Kidney (tissue), 14 donors: ENCODE measurements around the gene MAP3K5. TPM values are rescaled to one million over a fixed set of nuclear protein-coding genes. Genes with fewer than 3 reads are reported as not detected.
A peak's percentile ranks its signal among the peaks of the same experiment; 100 is the strongest.

Experiments
- DNase-seq, 5 donors: peaks; one replicate each; pipeline ENCODE4 v3.0.0-alpha.2; 2013 to 2020
- FAIRE-seq: peaks from 2 replicates; lab custom pipeline; 2012; peaks lifted over from hg19 to GRCh38; lab: Jason Lieb, UNC
- H3K27ac ChIP-seq, 2 donors: one replicate each; pipeline ENCODE4 v1.7.0; 2013; ENCODE audit warnings: low read depth in 2 of 2, low read length in 2 of 2, inconsistent platforms in 1 of 2
- H3K27me3 ChIP-seq: one replicate; pipeline ENCODE4 v1.7.1; 2013; ENCODE audit warnings: low read length, inconsistent platforms; ENCODE audit not compliant: control insufficient read depth, insufficient read depth
- H3K36me3 ChIP-seq, 3 donors: one replicate each; pipeline versions ENCODE4 v1.7.0 to v1.7.1; 2013; ENCODE audit warnings: low read length in 3 of 3, control low read depth in 1 of 3, inconsistent platforms in 1 of 3; ENCODE audit not compliant: insufficient read depth in 3 of 3, control insufficient read depth in 2 of 3
- H3K4me1 ChIP-seq, 3 donors: one replicate each; pipeline versions ENCODE4 v1.7.0 to v1.7.1; 2013; ENCODE audit warnings: low read length in 3 of 3, inconsistent platforms in 1 of 3, low read depth in 1 of 3; ENCODE audit not compliant: control insufficient read depth in 2 of 3, insufficient read depth in 2 of 3
- H3K4me3 ChIP-seq, 3 donors: one replicate each; pipeline versions ENCODE4 v1.7.0 to v1.8.1; 2013; ENCODE audit warnings: low read length in 3 of 3, control low read depth in 1 of 3, inconsistent platforms in 1 of 3
- H3K9ac ChIP-seq, 3 donors: one replicate each; pipeline versions ENCODE4 v1.7.0 to v1.7.1; 2013; ENCODE audit warnings: low read length in 3 of 3, control low read depth in 1 of 3, inconsistent platforms in 1 of 3
- H3K9me3 ChIP-seq, 3 donors: one replicate each; pipeline versions ENCODE4 v1.7.0 to v1.7.1; 2013; ENCODE audit warnings: low read length in 3 of 3, control low read depth in 1 of 3, inconsistent platforms in 1 of 3; ENCODE audit not compliant: control insufficient read depth in 2 of 3, insufficient read depth in 1 of 3
- intact Hi-C: fragments of 100-400 bp; cut with DNase I; formaldehyde crosslinking; loops from one replicate; pipeline ENCODE4 v1.11.1; 2022
- polyA plus RNA-seq: library from polyadenylated mRNA; stranded (reverse); fragments of 350-450 nt; fragmentation: Illumina TruSeq; extraction: RNeasy Lipid Tissue Mini Kit (QIAGEN cat#74804); gene quantifications from one replicate; pipeline ENCODE4 v1.2.3, GENCODE V29; 2014; ENCODE audit warnings: low read depth, low replicate concordance; ENCODE audit not compliant: insufficient read depth
- total RNA-seq: library from RNA; stranded (reverse); fragmentation: NEBNext Ultra II Directional; extraction: Animal tissue kit (Norgen Biotek cat#: 25700); gene quantifications from one replicate; pipeline ENCODE4 v1.2.1, GENCODE V29; 2021
- TF ChIP-seq, protein P1 (sequence below): IDR thresholded peaks from 3 replicates; pipeline ENCODE4 v1.5.1; 2012; ENCODE audit warnings: mild to moderate bottlenecking, moderate library complexity, borderline replicate concordance; ENCODE audit not compliant: insufficient read depth; ENCODE audit errors: extremely low read depth
- donor health status: control.
- donor health status: control.
- donor health status: control.
- donor health status: control.
- donor health status: control.
- donor health status: DM: yes; HTN: yes; CAD: no.
- donor health status: Normal renal cell carcinoma (clear cell type).

Gene MAP3K5
- total and polyA plus RNA-seq, 2 donors from 2014 or later = 5.9 to 32.9 TPM

DNA sequence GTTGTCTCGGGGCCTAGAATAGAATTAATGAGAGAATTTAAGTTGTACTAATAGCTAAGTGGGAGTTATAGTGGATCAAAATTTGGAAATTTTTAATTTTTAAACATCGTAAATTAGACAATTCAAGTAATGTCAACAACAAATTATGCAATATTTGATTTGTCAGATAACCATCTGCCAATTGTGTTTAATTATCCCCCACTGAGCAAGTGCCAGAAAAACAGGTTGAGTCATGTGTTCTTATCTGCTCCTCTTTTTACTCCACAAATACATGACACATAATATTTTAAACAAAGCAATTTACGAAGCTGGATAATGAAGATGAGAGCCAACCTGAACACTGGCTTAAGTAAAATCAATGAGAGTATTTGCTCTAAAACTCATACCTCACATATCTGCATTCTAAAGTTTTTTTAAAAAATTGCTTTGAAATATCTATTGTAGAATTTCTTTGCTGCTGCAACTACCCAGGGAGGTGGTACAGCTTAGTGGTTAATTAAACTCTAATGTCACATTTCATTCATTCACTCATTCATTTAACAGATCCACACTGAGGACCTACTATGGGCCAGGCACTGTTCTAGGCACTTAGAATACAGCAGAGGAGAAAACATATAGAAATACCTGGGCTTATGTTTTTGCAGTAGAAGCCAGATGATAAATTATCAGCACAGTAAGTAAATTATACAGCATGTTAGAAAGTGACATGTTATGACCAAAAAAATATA is 184.9 kb downstream of the MAP3K5 start:
- H3K36me3 ChIP-seq = peaks cover 0 to 6% (median 2%) of the 10 kb centered on the region in 3 donors
- DNase-seq = no peak
- intact Hi-C loops = no loop called here
- no peaks in the 10 kb centered on the region for H3K27me3 ChIP-seq
- no peak overlapping the region for H3K9ac ChIP-seq
- TF ChIP-seq, protein P1, sequence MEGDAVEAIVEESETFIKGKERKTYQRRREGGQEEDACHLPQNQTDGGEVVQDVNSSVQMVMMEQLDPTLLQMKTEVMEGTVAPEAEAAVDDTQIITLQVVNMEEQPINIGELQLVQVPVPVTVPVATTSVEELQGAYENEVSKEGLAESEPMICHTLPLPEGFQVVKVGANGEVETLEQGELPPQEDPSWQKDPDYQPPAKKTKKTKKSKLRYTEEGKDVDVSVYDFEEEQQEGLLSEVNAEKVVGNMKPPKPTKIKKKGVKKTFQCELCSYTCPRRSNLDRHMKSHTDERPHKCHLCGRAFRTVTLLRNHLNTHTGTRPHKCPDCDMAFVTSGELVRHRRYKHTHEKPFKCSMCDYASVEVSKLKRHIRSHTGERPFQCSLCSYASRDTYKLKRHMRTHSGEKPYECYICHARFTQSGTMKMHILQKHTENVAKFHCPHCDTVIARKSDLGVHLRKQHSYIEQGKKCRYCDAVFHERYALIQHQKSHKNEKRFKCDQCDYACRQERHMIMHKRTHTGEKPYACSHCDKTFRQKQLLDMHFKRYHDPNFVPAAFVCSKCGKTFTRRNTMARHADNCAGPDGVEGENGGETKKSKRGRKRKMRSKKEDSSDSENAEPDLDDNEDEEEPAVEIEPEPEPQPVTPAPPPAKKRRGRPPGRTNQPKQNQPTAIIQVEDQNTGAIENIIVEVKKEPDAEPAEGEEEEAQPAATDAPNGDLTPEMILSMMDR = no peak
- no peak overlapping the region for H3K27ac ChIP-seq
- no peak overlapping the region for H3K4me3 ChIP-seq
- H3K9me3 ChIP-seq = no peaks in the 10 kb centered on the region
- H3K4me1 ChIP-seq = peaks cover 0 to 4% (median 4%) of the 10 kb centered on the region in 3 donors
- no peak for FAIRE-seq

DNA sequence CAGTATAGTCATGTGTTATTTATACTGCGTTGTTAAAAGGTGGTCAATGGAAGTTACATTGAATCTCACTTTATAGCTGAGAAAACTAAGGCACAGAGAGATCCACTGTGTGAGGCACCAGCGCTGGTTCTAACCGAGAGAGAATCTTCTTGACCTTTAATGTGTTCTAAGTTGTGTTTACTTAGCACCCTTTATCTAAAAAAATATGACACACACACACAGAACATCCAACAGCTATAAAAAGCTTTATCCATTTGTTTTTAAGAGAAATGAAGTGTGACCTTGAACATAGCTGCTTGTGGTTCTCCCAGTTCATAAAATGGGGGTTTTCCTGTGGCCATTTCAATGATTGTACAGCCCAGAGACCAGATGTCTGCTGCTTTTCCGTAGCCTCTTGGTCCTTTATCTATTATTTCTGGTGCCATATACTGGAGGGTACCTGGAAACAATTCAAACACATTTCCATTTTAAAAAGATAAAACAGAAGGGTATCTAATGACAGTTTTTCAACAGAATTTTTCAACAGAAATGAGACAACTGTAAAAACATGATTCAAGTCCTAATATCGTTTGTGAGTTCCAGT is 187.3 kb downstream of the MAP3K5 start:
- no peaks in the 10 kb centered on the region for H3K9me3 ChIP-seq
- TF ChIP-seq, protein P1 = no peak
- no peak for DNase-seq
- intact Hi-C loops = no loop called here
- H3K27ac ChIP-seq = no peak overlapping the region
- no peak overlapping the region for H3K9ac ChIP-seq
- no peaks in the 10 kb centered on the region for H3K27me3 ChIP-seq
- H3K4me1 ChIP-seq = peaks cover 0 to 4% (median 4%) of the 10 kb centered on the region in 3 donors
- FAIRE-seq = no peak
- no peak overlapping the region for H3K4me3 ChIP-seq
- peaks cover 0 to 6% (median 5%) of the 10 kb centered on the region in 3 donors for H3K36me3 ChIP-seq

DNA sequence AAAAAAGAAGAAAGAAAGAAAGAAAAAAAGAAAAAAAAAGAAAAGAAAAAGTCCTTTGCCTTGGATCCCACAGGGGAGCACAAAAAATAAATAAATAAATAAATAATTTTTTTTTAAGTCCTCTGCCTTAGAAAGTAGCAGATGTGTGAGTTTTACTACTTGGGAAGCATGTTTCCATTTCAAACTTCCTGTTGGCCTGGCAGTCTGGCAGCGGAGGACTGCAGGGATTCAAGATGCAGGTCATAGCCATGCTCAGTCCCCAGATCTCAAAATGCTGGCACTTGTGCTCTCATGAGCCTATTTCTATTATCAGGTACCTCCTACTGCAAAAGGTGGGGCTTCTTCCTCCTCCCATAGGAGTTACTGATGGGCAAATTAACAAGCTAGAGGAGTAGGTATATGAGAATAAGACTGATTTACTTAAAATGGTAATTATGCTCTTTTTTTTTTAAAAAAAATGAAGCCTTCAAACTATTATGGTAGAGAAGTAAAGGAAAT is 187.9 kb downstream of the MAP3K5 start:
- TF ChIP-seq, protein P1 = no peak
- peaks cover 0 to 6% (median 5%) of the 10 kb centered on the region in 3 donors for H3K36me3 ChIP-seq
- FAIRE-seq = no peak
- no peaks in the 10 kb centered on the region for H3K9me3 ChIP-seq
- peak in 1 of 5 donors; percentile 15 for DNase-seq
- H3K9ac ChIP-seq = no peak overlapping the region
- intact Hi-C loops = no loop called here
- no peaks in the 10 kb centered on the region for H3K27me3 ChIP-seq
- H3K27ac ChIP-seq = no peak overlapping the region
- H3K4me3 ChIP-seq = no peak overlapping the region
- H3K4me1 ChIP-seq = peaks cover 0 to 4% (median 0%) of the 10 kb centered on the region in 3 donors
